Loucy (cell line): ENCODE results near the gene FAM124A.

Source experiments
- CTCF ChIP-seq: fragments of 200-600 bp; sonication (generic); conservative IDR thresholded peaks from 2 replicates; pipeline ENCODE4 v1.5.1; 2014; ENCODE audit warnings: mild to moderate bottlenecking, antibody characterized with exemption, low read length
- EZH2phosphoT487 ChIP-seq: fragments of 200-600 bp; IDR thresholded peaks from 2 replicates; pipeline ENCODE4 v1.6.1; 2018; ENCODE audit warnings: antibody characterized with exemption, mild to moderate bottlenecking, moderate library complexity, borderline replicate concordance

GRCh38 chr13:51221674-51222036, 543 bp upstream of the FAM124A start:
- TF ChIP-seq CTCF (no peak), EZH2phosphoT487 (no peak)
